ENCODE data around the gene MRPS11. TPM values are rescaled to one million over a fixed set of nuclear protein-coding genes. Genes with fewer than 3 reads are reported as not detected.

MRPS11 gene
- total and polyA plus RNA-seq, 12 donors, result 47.5 to 95.0 (median 64.7) TPM

- Histone ChIP-seq H3K36me3 (peaks cover 0 to 44% (median 21%) of the 10 kb centered on the region in 9 donors), H3K9me3 (no peaks in the 10 kb centered on the region), H3K27me3 (peaks cover 0 to 1% (median 0%) of the 10 kb centered on the region in 7 donors), H3K4me3 (no peak overlapping the region), H3K27ac (peak overlapping the region in 2 of 10 donors; percentile 30 to 44), H3K4me1 (peaks cover 0 to 20% (median 10%) of the 10 kb centered on the region in 9 donors)
- ATAC-seq, result peak; percentile 67 to 88 (median 80)
- WGBS, 2 donors, result 25 to 31% methylated on average over 9 of the region's 9 CpGs
- intact Hi-C loops (cut with DNase I), result loop anchor here in 2 of 10 donors (5.0 kb wide), 2 partner anchors 198 to 208 kb away; partner anchors contain the start of gene NTRK3 (in 1 of the 2)
- TF ChIP-seq CTCF (IDR thresholded peaks at IDR 0.05), result peak; percentile 38 to 72 (median 59)
- peak; percentile 37 to 43 for DNase-seq
Measured at GRCh38 chr15:88454867-88455810, 12.4 kb upstream of the MRPS11 start.

- TF ChIP-seq CTCF (IDR thresholded peaks at IDR 0.05), result no peak
- DNase-seq (no peak), ATAC-seq (no peak)
- Histone ChIP-seq H3K27me3 (no peaks in the 10 kb centered on the region), H3K9me3 (no peaks in the 10 kb centered on the region), H3K36me3 (peaks cover 0 to 60% (median 27%) of the 10 kb centered on the region in 9 donors), H3K4me3 (no peak overlapping the region), H3K4me1 (peaks cover 0 to 20% (median 10%) of the 10 kb centered on the region in 9 donors), H3K27ac (no peak overlapping the region)
- WGBS, 2 donors, result 95 to 97% methylated on average over 3 of the region's 3 CpGs
- intact Hi-C loops (cut with DNase I), result loop anchor here in 1 of 10 donors (5.0 kb wide), 1 partner anchor 209 kb away; no protein-coding TSS in a partner anchor
Measured at GRCh38 chr15:88456733-88457132, 10.8 kb upstream of the MRPS11 start.

- H3K9me3 ChIP-seq, result no peaks in the 10 kb centered on the region
- WGBS, 2 donors, result 45 to 65% methylated on average over 2 of the region's 2 CpGs
- peak in 4 of 8 donors; percentile 19 to 54 (median 34) for ATAC-seq
- peak overlapping the region in 6 of 10 donors; percentile 9 to 64 (median 56) for H3K27ac ChIP-seq
- peak in 1 of 2 donors; percentile 30 for DNase-seq
- H3K4me3 ChIP-seq, result no peak overlapping the region
- H3K4me1 ChIP-seq, result peaks cover 5 to 46% (median 25%) of the 10 kb centered on the region in 9 donors
- intact Hi-C loops (cut with DNase I), result no loop called here
- no peaks in the 10 kb centered on the region for H3K27me3 ChIP-seq
- no peak for TF ChIP-seq CTCF (IDR thresholded peaks at IDR 0.05)
- peaks cover 0 to 69% (median 32%) of the 10 kb centered on the region in 9 donors for H3K36me3 ChIP-seq
Measured at GRCh38 chr15:88463870-88464532, 3.5 kb upstream of the MRPS11 start.

GRCh38 chr15:88465633-88466224 lies 1.8 kb upstream of the MRPS11 start:
- peaks cover 0 to 63% (median 22%) of the 10 kb centered on the region in 9 donors for H3K36me3 ChIP-seq

More at GRCh38 chr15:88465633-88466224, 1.8 kb upstream of the MRPS11 start:
- Histone ChIP-seq H3K4me1 (peaks cover 5 to 56% (median 28%) of the 10 kb centered on the region in 9 donors), H3K4me3 (peak overlapping the region in 4 of 10 donors; percentile 76 to 87 (median 78)), H3K9me3 (no peaks in the 10 kb centered on the region), H3K27me3 (no peaks in the 10 kb centered on the region), H3K27ac (no peak overlapping the region)
- WGBS, 2 donors, result 92 to 94% methylated on average over 4 of the region's 4 CpGs
- ATAC-seq (no peak), DNase-seq (no peak)
- no peak for TF ChIP-seq CTCF (IDR thresholded peaks at IDR 0.05)
- intact Hi-C loops (cut with DNase I), result no loop called here

Data from heart right ventricle (tissue), 16 donors.